ENCODE measurements around the gene PCCA. TPM values are rescaled to one million over a fixed set of nuclear protein-coding genes. Genes with fewer than 3 reads are reported as not detected.

Gene PCCA
- 8.7 and 8.9 TPM in 2 replicates for total RNA-seq (2022)
- Bru-seq, nascent RNA: percentile 63 among the genes with signal in this experiment
- BruChase-seq, experiment 1, labeled RNA remaining after a 6-hour chase: percentile 45 among the genes with signal in this experiment
- percentile 46 among the genes with signal in this experiment for BruChase-seq, experiment 2, labeled RNA remaining after a 2-hour chase
- long read RNA-seq, transcript PCCA-202 (24 exons, 2,494 nt): major isoform, 14 of 28 reads
- long read RNA-seq, partial matches to known transcripts: 1 of 28 reads
- long read RNA-seq, other reads (novel, unspliced or antisense): 11 of 28 reads

- peaks cover 13% of the 10 kb centered on the region for H3K36me3 Mint-ChIP-seq (ENCODE audit: insufficient read depth, unreplicated experiment)
- H3K27me3 Mint-ChIP-seq (ENCODE audit: unreplicated experiment): no peaks in the 10 kb centered on the region
- BruUV-seq (replicated peaks): no TSS peak
- peak; percentile 83 for DNase-seq
- peaks cover 30% of the 10 kb centered on the region for H3K4me1 Mint-ChIP-seq (ENCODE audit: low read depth, unreplicated experiment)
- CTCF ChIA-PET: interaction anchor here (1.7 kb wide), 1 partner anchor 147 kb away, joined by 6 read pairs; no protein-coding TSS in a partner anchor
- H3K27ac Mint-ChIP-seq (ENCODE audit: unreplicated experiment): peak within 1 kb of the TSS; percentile 23
- TF ChIP-seq CTCF (IDR thresholded peaks at IDR 0.05; ENCODE audit: unreplicated experiment): no peak
- peak within 1 kb of the TSS; percentile 88 for H3K4me3 Mint-ChIP-seq (ENCODE audit: low read depth, unreplicated experiment)
- intact Hi-C loops (cut with micrococcal nuclease; ENCODE audit: unreplicated experiment): no loop called here
- no peaks in the 10 kb centered on the region for H3K9me3 Mint-ChIP-seq (ENCODE audit: low read depth, unreplicated experiment)
These were observed at the start of gene PCCA for GRCh38 chr13:100088644-100089464. PCCA (plus strand) TSS chr13:100089093; CDS start chr13:100089121, 28 bp downstream.

GRCh38 chr13:100039740-100040139 lies 49.2 kb upstream of the PCCA start:
- no peaks in the 10 kb centered on the region for H3K4me1 Mint-ChIP-seq (ENCODE audit: low read depth, unreplicated experiment)
- CTCF ChIA-PET: interaction anchor here (0.6 kb wide), 2 partner anchors 65 to 70 kb away, joined by 3 read pairs; no protein-coding TSS in a partner anchor
- intact Hi-C loops (cut with micrococcal nuclease; ENCODE audit: unreplicated experiment): no loop called here
- no peaks in the 10 kb centered on the region for H3K36me3 Mint-ChIP-seq (ENCODE audit: insufficient read depth, unreplicated experiment)
- no TSS peak for BruUV-seq (replicated peaks)
- H3K27me3 Mint-ChIP-seq (ENCODE audit: unreplicated experiment): no peaks in the 10 kb centered on the region
- no peak for TF ChIP-seq CTCF (IDR thresholded peaks at IDR 0.05; ENCODE audit: unreplicated experiment)
- no peaks in the 10 kb centered on the region for H3K9me3 Mint-ChIP-seq (ENCODE audit: low read depth, unreplicated experiment)
- H3K4me3 Mint-ChIP-seq (ENCODE audit: low read depth, unreplicated experiment): no peak overlapping the region
- no peak overlapping the region for H3K27ac Mint-ChIP-seq (ENCODE audit: unreplicated experiment)
- no peak for DNase-seq

GRCh38 chr13:100040196-100040595 lies 48.7 kb upstream of the PCCA start:
- no peak for TF ChIP-seq CTCF (IDR thresholded peaks at IDR 0.05; ENCODE audit: unreplicated experiment)
- Mint-ChIP-seq H3K36me3 (ENCODE audit: insufficient read depth, unreplicated experiment) (no peaks in the 10 kb centered on the region), H3K9me3 (ENCODE audit: low read depth, unreplicated experiment) (no peaks in the 10 kb centered on the region), H3K27me3 (ENCODE audit: unreplicated experiment) (no peaks in the 10 kb centered on the region), H3K27ac (ENCODE audit: unreplicated experiment) (no peak overlapping the region), H3K4me1 (ENCODE audit: low read depth, unreplicated experiment) (no peaks in the 10 kb centered on the region), H3K4me3 (ENCODE audit: low read depth, unreplicated experiment) (no peak overlapping the region)
- CTCF ChIA-PET: interaction anchor here (0.6 kb wide), 2 partner anchors 65 to 70 kb away, joined by 3 read pairs; no protein-coding TSS in a partner anchor
- DNase-seq: no peak
- no TSS peak for BruUV-seq (replicated peaks)
- intact Hi-C loops (cut with micrococcal nuclease; ENCODE audit: unreplicated experiment): no loop called here

- H3K4me1 Mint-ChIP-seq (ENCODE audit: low read depth, unreplicated experiment): no peaks in the 10 kb centered on the region
- no peak overlapping the region for H3K27ac Mint-ChIP-seq (ENCODE audit: unreplicated experiment)
- H3K4me3 Mint-ChIP-seq (ENCODE audit: low read depth, unreplicated experiment): no peak overlapping the region
- BruUV-seq (replicated peaks): no TSS peak
- H3K36me3 Mint-ChIP-seq (ENCODE audit: insufficient read depth, unreplicated experiment): no peaks in the 10 kb centered on the region
- no peak for TF ChIP-seq CTCF (IDR thresholded peaks at IDR 0.05; ENCODE audit: unreplicated experiment)
- intact Hi-C loops (cut with micrococcal nuclease; ENCODE audit: unreplicated experiment): no loop called here
- H3K9me3 Mint-ChIP-seq (ENCODE audit: low read depth, unreplicated experiment): no peaks in the 10 kb centered on the region
- no peak for DNase-seq
- CTCF ChIA-PET: no interaction called here
- H3K27me3 Mint-ChIP-seq (ENCODE audit: unreplicated experiment): no peaks in the 10 kb centered on the region
These were observed 44.0 kb upstream of the PCCA start for GRCh38 chr13:100044936-100045335.
